HepG2 (cell line): ENCODE results near the gene CHEK2. TPM values are rescaled to one million over a fixed set of nuclear protein-coding genes. Genes with fewer than 3 reads are reported as not detected.

Experiments used
- CREBL2 ChIP-seq: sonication (generic); formaldehyde crosslinking; IDR thresholded peaks from 2 replicates; pipeline ENCODE4 v1.8.1; 2023; ENCODE audit warnings: missing genetic modification reagents, mild to moderate bottlenecking, borderline replicate concordance
- EED ChIP-seq: sonication (generic); formaldehyde crosslinking; IDR thresholded peaks from 2 replicates; pipeline ENCODE4 v1.5.0; 2020; ENCODE audit warnings: mild to moderate bottlenecking, missing genetic modification reagents
- GFI1 ChIP-seq: sonication (generic); formaldehyde crosslinking; IDR thresholded peaks from 2 replicates; pipeline ENCODE4 v1.5.0; 2020; ENCODE audit warnings: missing genetic modification reagents, mild to moderate bottlenecking, borderline replicate concordance
- HCFC1 ChIP-seq: fragments of 150-350 bp; IDR thresholded peaks from 2 replicates; pipeline ENCODE4 v1.6.1; 2014; ENCODE audit warnings: low read depth, low read length
- HNF1B ChIP-seq: sonication (generic); formaldehyde crosslinking; IDR thresholded peaks from 2 replicates; pipeline ENCODE4 v1.5.1; 2020; ENCODE audit warnings: mild to moderate bottlenecking, moderate library complexity, missing genetic modification reagents
- KDM3A ChIP-seq: IDR thresholded peaks from 2 replicates; pipeline ENCODE4 v1.6.1; 2018; ENCODE audit warnings: low read depth, missing compliant biosample characterization
- KLF11 ChIP-seq: IDR thresholded peaks from 2 replicates; pipeline ENCODE4 v1.6.1; 2016; ENCODE audit warnings: missing compliant biosample characterization
- KLF12 ChIP-seq: sonication (generic); formaldehyde crosslinking; IDR thresholded peaks from 2 replicates; pipeline ENCODE4 v1.4.0; 2020; ENCODE audit warnings: missing genetic modification reagents, borderline replicate concordance
- PHF5A ChIP-seq: IDR thresholded peaks from one replicate; pipeline ENCODE4 v1.6.1; 2018; ENCODE audit warnings: low read depth, missing genetic modification reagents; ENCODE audit not compliant: unreplicated experiment
- SMC3 ChIP-seq: IDR thresholded peaks from 2 replicates; pipeline ENCODE4 v1.6.1; 2011; ENCODE audit warnings: low read length, improper control_type of control experiment
- SRSF9 ChIP-seq: fragments of 200-400 bp; formaldehyde crosslinking; IDR thresholded peaks from 2 replicates; pipeline ENCODE4 v1.6.1; 2018; ENCODE audit warnings: borderline replicate concordance, mild to moderate bottlenecking, low read depth, low read length; ENCODE audit not compliant: insufficient read depth, poor library complexity, severe bottlenecking
- THYN1 ChIP-seq: sonication (generic); formaldehyde crosslinking; IDR thresholded peaks from 2 replicates; pipeline ENCODE4 v1.8.1; 2023; ENCODE audit warnings: low read depth, mild to moderate bottlenecking, moderate library complexity, missing genetic modification reagents, borderline replicate concordance
- YEATS4 ChIP-seq: sonication (generic); formaldehyde crosslinking; IDR thresholded peaks from 2 replicates; pipeline ENCODE4 v1.4.0; 2020; ENCODE audit warnings: missing genetic modification reagents, borderline replicate concordance
- ZNF224 ChIP-seq: sonication (generic); formaldehyde crosslinking; IDR thresholded peaks from 2 replicates; pipeline ENCODE4 v1.5.0; 2020; ENCODE audit warnings: mild to moderate bottlenecking, missing genetic modification reagents
- ZNF790 ChIP-seq: sonication (generic); formaldehyde crosslinking; IDR thresholded peaks from 2 replicates; pipeline ENCODE4 v1.8.0; 2022; ENCODE audit warnings: missing genetic modification reagents, mild to moderate bottlenecking, borderline replicate concordance
- ZXDC ChIP-seq: sonication (generic); formaldehyde crosslinking; IDR thresholded peaks from 2 replicates; pipeline ENCODE4 v1.5.0; 2020; ENCODE audit warnings: mild to moderate bottlenecking, missing genetic modification reagents
- polyA plus RNA-seq, 8 experiments: library from polyadenylated mRNA; depleted of rRNA in 3 of 8; stranded (reverse) in 7 of 8; unstranded in 1 of 8; fragments of >200 nt; fragmentation: Illumina TruSeq in 4 of 8; extraction: Trizol in 4 of 8; gene quantifications; 2 replicates each; pipeline versions ENCODE4 v1.2.1 to v1.2.3, GENCODE V29; 2011 to 2016; ENCODE audit warnings: low read depth in 4 of 8, missing spikeins in 1 of 8, mixed read lengths in 1 of 8; ENCODE audit not compliant: insufficient read depth in 1 of 8
- total RNA-seq, 5 experiments: library from RNA; depleted of rRNA; stranded (reverse); fragments of >200 nt; fragmentation: Illumina TruSeq; extraction: Trizol; gene quantifications; 2 replicates each; pipeline ENCODE4 v1.2.3, GENCODE V29; 2016; ENCODE audit warnings: low read depth in 1 of 5
- TF ChIP-seq, protein P1 (sequence below): sonication (generic); formaldehyde crosslinking; IDR thresholded peaks from 2 replicates; pipeline ENCODE4 v1.4.0; 2020; ENCODE audit warnings: missing genetic modification reagents
- TF ChIP-seq, protein P2 (sequence below): sonication (generic); formaldehyde crosslinking; IDR thresholded peaks from 2 replicates; pipeline ENCODE4 v1.4.0; 2020; ENCODE audit warnings: missing genetic modification reagents

Gene CHEK2
- total and polyA plus RNA-seq, 2 of the 13 experiments (the other 11 are each of a cell fraction or from before 2014, with no cell fraction given), result 27.0 to 40.5 TPM

DNA sequence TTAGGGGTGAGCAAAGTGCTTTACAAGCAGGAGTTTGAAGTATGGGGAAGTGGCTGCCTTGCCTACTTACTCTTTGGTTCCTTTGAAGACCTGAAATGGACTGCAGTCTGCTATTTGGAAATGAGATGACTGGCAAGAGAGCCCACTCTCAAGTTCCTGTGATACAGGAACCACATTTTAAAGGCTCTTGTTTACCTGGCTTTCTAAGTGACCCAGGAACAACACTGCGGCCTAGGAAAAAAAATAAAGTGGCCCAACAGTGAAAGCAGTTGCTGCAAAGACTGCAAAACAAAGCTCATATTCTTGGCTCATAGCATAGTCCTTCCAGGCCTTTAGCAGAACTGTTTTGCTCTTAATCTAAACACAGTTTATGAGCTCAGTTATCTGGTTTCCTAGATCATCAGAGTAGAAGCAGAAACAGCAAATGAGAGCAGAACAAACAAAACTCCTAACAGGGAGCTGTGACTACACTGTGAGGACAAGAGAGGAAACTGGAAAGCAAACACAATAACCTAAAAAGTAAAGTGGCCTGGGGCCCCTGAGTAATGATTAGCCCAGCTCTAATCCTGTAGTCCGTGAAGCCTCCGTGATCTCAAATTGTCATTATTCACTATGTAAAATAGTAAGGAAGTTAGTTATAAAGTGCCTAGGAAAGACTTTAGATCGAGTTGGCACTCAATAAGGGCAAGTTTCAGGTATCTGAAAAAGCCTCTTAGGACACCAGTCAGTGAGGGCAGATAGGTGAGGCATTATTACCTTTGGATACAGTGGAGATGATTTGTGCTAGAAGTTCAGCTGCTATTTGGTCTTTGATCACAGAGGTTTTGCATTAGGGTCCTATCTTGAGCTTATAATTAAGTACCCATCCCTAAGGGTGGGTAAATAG is 42.4 kb upstream of the CHEK2 start (continued):
- TF ChIP-seq ZXDC (CRISPR knock-in tag) (no peak), HNF1B (CRISPR knock-in tag) (peak; percentile 88), ZNF790 (CRISPR knock-in tag) (no peak), KLF11 (no peak), SMC3 (no peak), SRSF9 (no peak), ZNF224 (no peak), YEATS4 (CRISPR knock-in tag) (no peak; the same call in 1 of the 2 replicates), PHF5A (CRISPR knock-in tag) (no peak), KDM3A (no peak), KLF12 (CRISPR knock-in tag) (no peak), CREBL2 (CRISPR knock-in tag) (no peak), HCFC1 (no peak), THYN1 (CRISPR knock-in tag) (no peak), GFI1 (CRISPR knock-in tag) (no peak), EED (no peak)
- TF ChIP-seq, protein P1, sequence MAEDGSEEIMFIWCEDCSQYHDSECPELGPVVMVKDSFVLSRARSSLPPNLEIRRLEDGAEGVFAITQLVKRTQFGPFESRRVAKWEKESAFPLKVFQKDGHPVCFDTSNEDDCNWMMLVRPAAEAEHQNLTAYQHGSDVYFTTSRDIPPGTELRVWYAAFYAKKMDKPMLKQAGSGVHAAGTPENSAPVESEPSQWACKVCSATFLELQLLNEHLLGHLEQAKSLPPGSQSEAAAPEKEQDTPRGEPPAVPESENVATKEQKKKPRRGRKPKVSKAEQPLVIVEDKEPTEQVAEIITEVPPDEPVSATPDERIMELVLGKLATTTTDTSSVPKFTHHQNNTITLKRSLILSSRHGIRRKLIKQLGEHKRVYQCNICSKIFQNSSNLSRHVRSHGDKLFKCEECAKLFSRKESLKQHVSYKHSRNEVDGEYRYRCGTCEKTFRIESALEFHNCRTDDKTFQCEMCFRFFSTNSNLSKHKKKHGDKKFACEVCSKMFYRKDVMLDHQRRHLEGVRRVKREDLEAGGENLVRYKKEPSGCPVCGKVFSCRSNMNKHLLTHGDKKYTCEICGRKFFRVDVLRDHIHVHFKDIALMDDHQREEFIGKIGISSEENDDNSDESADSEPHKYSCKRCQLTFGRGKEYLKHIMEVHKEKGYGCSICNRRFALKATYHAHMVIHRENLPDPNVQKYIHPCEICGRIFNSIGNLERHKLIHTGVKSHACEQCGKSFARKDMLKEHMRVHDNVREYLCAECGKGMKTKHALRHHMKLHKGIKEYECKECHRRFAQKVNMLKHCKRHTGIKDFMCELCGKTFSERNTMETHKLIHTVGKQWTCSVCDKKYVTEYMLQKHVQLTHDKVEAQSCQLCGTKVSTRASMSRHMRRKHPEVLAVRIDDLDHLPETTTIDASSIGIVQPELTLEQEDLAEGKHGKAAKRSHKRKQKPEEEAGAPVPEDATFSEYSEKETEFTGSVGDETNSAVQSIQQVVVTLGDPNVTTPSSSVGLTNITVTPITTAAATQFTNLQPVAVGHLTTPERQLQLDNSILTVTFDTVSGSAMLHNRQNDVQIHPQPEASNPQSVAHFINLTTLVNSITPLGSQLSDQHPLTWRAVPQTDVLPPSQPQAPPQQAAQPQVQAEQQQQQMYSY (CRISPR knock-in tag), result peak; percentile 99
- TF ChIP-seq, protein P2, sequence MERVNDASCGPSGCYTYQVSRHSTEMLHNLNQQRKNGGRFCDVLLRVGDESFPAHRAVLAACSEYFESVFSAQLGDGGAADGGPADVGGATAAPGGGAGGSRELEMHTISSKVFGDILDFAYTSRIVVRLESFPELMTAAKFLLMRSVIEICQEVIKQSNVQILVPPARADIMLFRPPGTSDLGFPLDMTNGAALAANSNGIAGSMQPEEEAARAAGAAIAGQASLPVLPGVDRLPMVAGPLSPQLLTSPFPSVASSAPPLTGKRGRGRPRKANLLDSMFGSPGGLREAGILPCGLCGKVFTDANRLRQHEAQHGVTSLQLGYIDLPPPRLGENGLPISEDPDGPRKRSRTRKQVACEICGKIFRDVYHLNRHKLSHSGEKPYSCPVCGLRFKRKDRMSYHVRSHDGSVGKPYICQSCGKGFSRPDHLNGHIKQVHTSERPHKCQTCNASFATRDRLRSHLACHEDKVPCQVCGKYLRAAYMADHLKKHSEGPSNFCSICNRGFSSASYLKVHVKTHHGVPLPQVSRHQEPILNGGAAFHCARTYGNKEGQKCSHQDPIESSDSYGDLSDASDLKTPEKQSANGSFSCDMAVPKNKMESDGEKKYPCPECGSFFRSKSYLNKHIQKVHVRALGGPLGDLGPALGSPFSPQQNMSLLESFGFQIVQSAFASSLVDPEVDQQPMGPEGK, result no peak; the same call in 1 of the 2 replicates
